Thoracic aorta (tissue), 2 donors: ENCODE results near the gene PKD1. TPM values are rescaled to one million over a fixed set of nuclear protein-coding genes. Genes with fewer than 3 reads are reported as not detected.
A peak's percentile ranks its signal among the peaks of the same experiment; 100 is the strongest.

Experiments used
- ATAC-seq: fragments of 150-250 bp; one replicate; pipeline ENCODE4 v1.8.0; 2017; ENCODE audit warnings: low read depth; ENCODE audit not compliant: insufficient number of reproducible peaks, low FRiP score
- DNase-seq: peaks from one replicate; pipeline ENCODE4 v3.0.0-alpha.2; 2020; ENCODE audit warnings: low spot score
- H3K27ac ChIP-seq, 2 donors: fragments of 200-600 bp; sonication (generic); 1 replicate in 1 of 2; 2 replicates in 1 of 2; pipeline ENCODE4 v1.5.1; 2016; ENCODE audit warnings: mild to moderate bottlenecking in 2 of 2, moderate library complexity in 2 of 2
- H3K27me3 ChIP-seq: fragments of 200-600 bp; sonication (generic); replicated peaks from 2 replicates; pipeline ENCODE4 v1.6.0; 2016; ENCODE audit warnings: mild to moderate bottlenecking; ENCODE audit not compliant: insufficient read depth
- H3K36me3 ChIP-seq: fragments of 200-600 bp; sonication (generic); one replicate; pipeline ENCODE4 v1.5.1; 2016
- H3K4me1 ChIP-seq, 2 donors: fragments of 200-600 bp; sonication (generic); 1 replicate in 1 of 2; 2 replicates in 1 of 2; pipeline versions ENCODE4 v1.5.1 to v1.6.0; 2016; ENCODE audit warnings: low read depth in 2 of 2, mild to moderate bottlenecking in 1 of 2; ENCODE audit not compliant: control insufficient read depth in 1 of 2
- H3K4me3 ChIP-seq: fragments of 200-600 bp; sonication (generic); 2 replicates; pipeline ENCODE4 v1.5.1; 2016; ENCODE audit warnings: mild to moderate bottlenecking
- H3K9me3 ChIP-seq: fragments of 200-600 bp; sonication (generic); 2 replicates; pipeline ENCODE4 v1.5.1; 2016
- CTCF ChIP-seq: fragments of 200-600 bp; sonication (generic); IDR thresholded peaks from one replicate; pipeline ENCODE4 v1.5.1; 2019; ENCODE audit warnings: antibody characterized with exemption
- total RNA-seq, 2 donors: library from RNA; depleted of rRNA; stranded (reverse); fragments of >200 nt; gene quantifications; one replicate each; pipeline versions ENCODE4 v1.1.0 to v1.2.3, GENCODE V29; 2016

Gene PKD1
- total RNA-seq, 2 donors from 2014 or later = 838 to 1,071 TPM

GRCh38 chr16:2157480-2158261 lies 22.0 kb upstream of the PKD1 start:
- H3K9me3 ChIP-seq = no peaks in the 10 kb centered on the region
- H3K27ac ChIP-seq = peak overlapping the region in 1 of 2 donors; percentile 56
- no peak for TF ChIP-seq CTCF
- no peaks in the 10 kb centered on the region for H3K36me3 ChIP-seq
- H3K4me3 ChIP-seq = no peak overlapping the region
- H3K27me3 ChIP-seq = no peaks in the 10 kb centered on the region
- H3K4me1 ChIP-seq = peaks cover 34 to 70% of the 10 kb centered on the region in 2 donors
- no peak for DNase-seq
- no peak for ATAC-seq

GRCh38 chr16:2156849-2157224 lies 21.1 kb upstream of the PKD1 start:
- Histone ChIP-seq H3K4me1 (peaks cover 35 to 76% of the 10 kb centered on the region in 2 donors), H3K9me3 (no peaks in the 10 kb centered on the region), H3K4me3 (peak overlapping the region; percentile 72), H3K36me3 (no peaks in the 10 kb centered on the region), H3K27me3 (no peaks in the 10 kb centered on the region), H3K27ac (no peak overlapping the region)
- DNase-seq = no peak
- no peak for TF ChIP-seq CTCF
- no peak for ATAC-seq

- Histone ChIP-seq H3K4me3 (peak overlapping the region; percentile 72), H3K27me3 (no peaks in the 10 kb centered on the region), H3K4me1 (peaks cover 35 to 76% of the 10 kb centered on the region in 2 donors), H3K27ac (peak overlapping the region; percentile 53), H3K36me3 (no peaks in the 10 kb centered on the region), H3K9me3 (no peaks in the 10 kb centered on the region)
- no peak for DNase-seq
- no peak for ATAC-seq
- TF ChIP-seq CTCF = no peak
Measured at GRCh38 chr16:2155977-2156848, 20.5 kb upstream of the PKD1 start.

GRCh38 chr16:2155091-2155950 lies 19.6 kb upstream of the PKD1 start, which contains the start of gene TRAF7:
Gene TRAF7 (plus strand): TSS chr16:2155782. CDS start chr16:2163921, 8,139 bp downstream.
- ATAC-seq = peak; percentile 99
- peaks cover 35 to 80% of the 10 kb centered on the region in 2 donors for H3K4me1 ChIP-seq
- DNase-seq = peak; percentile 99
- peak within 1 kb of the TSS; percentile 74 for H3K4me3 ChIP-seq
- H3K9me3 ChIP-seq = no peaks in the 10 kb centered on the region
- H3K36me3 ChIP-seq = no peaks in the 10 kb centered on the region
- TF ChIP-seq CTCF = no peak
- peak within 1 kb of the TSS; percentile 53 to 55 for H3K27ac ChIP-seq
- no peaks in the 10 kb centered on the region for H3K27me3 ChIP-seq
